Heart right ventricle (tissue), 16 donors: ENCODE measurements around the gene ZNF691. TPM values are rescaled to one million over a fixed set of nuclear protein-coding genes. Genes with fewer than 3 reads are reported as not detected.

Source experiments
- ATAC-seq, 8 donors: fragments of 200-7000 bp; cut with Tn5 transposase; one replicate each; pipeline ENCODE4 v1.9.1; 2020; ENCODE audit warnings: mild to moderate bottlenecking in 8 of 8, moderate library complexity in 8 of 8, moderate number of reproducible peaks in 1 of 8
- DNase-seq, 2 donors: peaks; one replicate each; pipeline ENCODE4 v3.0.0-alpha.2; 2020
- H3K27ac ChIP-seq, 10 donors: fragments of 200-600 bp; sonication (generic) in 2 of 10; one replicate each; pipeline versions ENCODE4 v1.5.0 to v1.8.0; 2020 to 2022; ENCODE audit warnings: mild to moderate bottlenecking in 3 of 10
- H3K27me3 ChIP-seq, 7 donors: fragments of 200-600 bp; one replicate each; pipeline ENCODE4 v1.8.0; 2021 to 2022; ENCODE audit warnings: mild to moderate bottlenecking in 2 of 7
- H3K36me3 ChIP-seq, 9 donors: fragments of 200-600 bp; sonication (generic) in 1 of 9; one replicate each; pipeline versions ENCODE4 v1.5.0 to v1.8.0; 2020 to 2022; ENCODE audit warnings: mild to moderate bottlenecking in 2 of 9
- H3K4me1 ChIP-seq, 9 donors: fragments of 200-600 bp; sonication (generic) in 1 of 9; one replicate each; pipeline versions ENCODE4 v1.5.0 to v1.8.0; 2020 to 2022; ENCODE audit warnings: mild to moderate bottlenecking in 4 of 9
- H3K4me3 ChIP-seq, 10 donors: fragments of 200-600 bp; sonication (generic) in 2 of 10; one replicate each; pipeline versions ENCODE4 v1.5.0 to v1.8.0; 2020 to 2022; ENCODE audit warnings: mild to moderate bottlenecking in 7 of 10, moderate library complexity in 2 of 10
- H3K9me3 ChIP-seq, 11 donors: fragments of 200-600 bp in 10 of 11; sonication (generic) in 2 of 11; one replicate each; pipeline versions ENCODE4 v1.5.0 to v1.8.0; 2013 to 2022; ENCODE audit warnings: mild to moderate bottlenecking in 2 of 11, control low read depth in 1 of 11, moderate library complexity in 1 of 11
- CTCF ChIP-seq, 9 donors: fragments of 200-600 bp; sonication (generic) in 2 of 9; IDR thresholded peaks; one replicate each; pipeline versions ENCODE4 v1.5.0 to v1.8.0; 2021 to 2022; ENCODE audit warnings: antibody characterized with exemption in 9 of 9, mild to moderate bottlenecking in 5 of 9, moderate library complexity in 1 of 9
- WGBS, 2 donors: extraction: QIAGEN DNeasy Blood & Tissue Kit; methylation state at CpG; one replicate each; pipeline ENCODE4 v1.1.7; 2013; ENCODE audit warnings: inconsistent platforms in 1 of 2; 5-methylcytosine and 5-hydroxymethylcytosine counted together
- intact Hi-C, 10 donors: fragments of 100-400 bp; cut with DNase I; formaldehyde crosslinking; loops; one replicate each; pipeline versions ENCODE4 v1.11.1 to v1.14.2; 2022
- polyA plus RNA-seq, 2 donors: library from polyadenylated mRNA; stranded (reverse); fragments of 200-250 nt; gene quantifications; one replicate each; pipeline ENCODE4 v1.2.3, GENCODE V29; 2013
- total RNA-seq, 10 donors: library from RNA; stranded (reverse); fragmentation: NEBNext Ultra II Directional in 3 of 10; extraction: Animal tissue kit (Norgen Biotek cat#: 25700) in 3 of 10; gene quantifications; one replicate each; pipeline versions ENCODE4 v1.2.1 to v1.2.4, GENCODE V29; 2021 to 2023
- donor health status: Arrhythmogenic right ventricular cardiomyopathy.
- donor health status: ischemic (EF 13 %, LVEDD 7.1; RV severe dilation, severe dysfunction).
- donor health status: healthy with polysubstance abuse.
- donor health status: DM: no; HTN: yes; CAD: no.
- donor health status: DM: no; HTN: no; CAD: no.
- donor health status: ischemic (EF 25% LVEDD 6.9; RV normal size, moderate dysfunction).
- donor health status: ischemic (EF 25% LVEDD 5.7; RV mildly dilated, moderate dysfunction).
- donor health status: healthy.
- donor health status: DM: yes; HTN: yes; CAD: no.
- donor health status: Ischemic cardiomyopathy.
- donor health status: ischemic (EF 35%, LVEDD 5.7; RV mildly dilated, moderate dysfunction).
- donor health status: nonischemic (EF 11% LVEDD 7.7; RV severe dilation, severe dysfunction).
- donor health status: DM: yes; HTN: yes; CAD: no.
- donor health status: PGD.
- donor health status: ischemic (EF 29% LVEDD 5.4; RV normal size, mild dysfunction).
- donor health status: nonischemic (EF 23%, LVEDD 6.1; RV moderate dilation, normal function).

ZNF691 gene
- total and polyA plus RNA-seq, 12 donors, result 6.0 to 10.1 (median 7.9) TPM

- Histone ChIP-seq H3K27me3 (no peaks in the 10 kb centered on the region), H3K4me3 (no peak overlapping the region), H3K9me3 (no peaks in the 10 kb centered on the region), H3K4me1 (peaks cover 0 to 5% (median 0%) of the 10 kb centered on the region in 9 donors), H3K36me3 (peaks cover 0 to 43% (median 0%) of the 10 kb centered on the region in 9 donors), H3K27ac (no peak overlapping the region)
- WGBS, 2 donors, result 82 to 94% methylated on average over 4 of the region's 4 CpGs
- TF ChIP-seq CTCF (IDR thresholded peaks at IDR 0.05), result no peak
- DNase-seq, result no peak
- intact Hi-C loops, result no loop called here
- ATAC-seq, result no peak
Observed at GRCh38 chr1:42833981-42834380, 12.4 kb upstream of the ZNF691 start.

GRCh38 chr1:42834803-42835202 lies 11.6 kb upstream of the ZNF691 start:
- peaks cover 0 to 5% (median 0%) of the 10 kb centered on the region in 9 donors for H3K4me1 ChIP-seq
- ATAC-seq, result no peak
- no peak overlapping the region for H3K27ac ChIP-seq
- intact Hi-C loops, result no loop called here
- WGBS, 2 donors, result 65 to 75% methylated on average over 5 of the region's 5 CpGs
- H3K9me3 ChIP-seq, result no peaks in the 10 kb centered on the region
- H3K27me3 ChIP-seq, result no peaks in the 10 kb centered on the region
- H3K36me3 ChIP-seq, result peaks cover 0 to 38% (median 0%) of the 10 kb centered on the region in 9 donors
- no peak for TF ChIP-seq CTCF (IDR thresholded peaks at IDR 0.05)
- DNase-seq, result no peak
- H3K4me3 ChIP-seq, result no peak overlapping the region

DNA sequence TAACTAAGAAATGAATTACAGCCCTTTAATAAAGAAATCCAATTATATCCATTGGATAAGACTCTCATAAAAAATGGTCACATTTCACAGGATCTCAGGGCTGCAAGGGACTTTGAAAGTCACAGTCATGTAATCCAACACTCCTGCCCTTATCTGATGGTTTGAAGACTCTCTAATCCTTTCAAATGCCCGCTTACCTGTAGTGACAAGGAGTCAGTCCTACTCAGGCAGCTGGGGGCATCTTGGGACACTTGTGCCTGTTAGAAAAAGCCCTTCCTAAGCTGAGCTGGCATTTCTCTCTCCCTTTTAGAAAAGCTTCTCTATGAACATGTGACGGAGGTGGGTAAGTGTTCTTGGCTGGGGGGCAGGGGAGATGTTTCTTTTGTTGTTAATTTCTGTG lies 11.0 kb upstream of the ZNF691 start:
- no peak overlapping the region for H3K27ac ChIP-seq
- WGBS, 2 donors, result 94 to 95% methylated on average over 2 of the region's 2 CpGs
- H3K4me3 ChIP-seq, result no peak overlapping the region
- ATAC-seq (no peak), DNase-seq (no peak)
- H3K4me1 ChIP-seq, result peaks cover 0 to 5% (median 0%) of the 10 kb centered on the region in 9 donors
- intact Hi-C loops, result no loop called here
- peaks cover 0 to 33% (median 0%) of the 10 kb centered on the region in 9 donors for H3K36me3 ChIP-seq
- no peaks in the 10 kb centered on the region for H3K9me3 ChIP-seq
- TF ChIP-seq CTCF (IDR thresholded peaks at IDR 0.05), result no peak
- no peaks in the 10 kb centered on the region for H3K27me3 ChIP-seq

GRCh38 chr1:42837709-42838108 lies 8.7 kb upstream of the ZNF691 start:
- peak overlapping the region in 1 of 10 donors; percentile 46 for H3K27ac ChIP-seq
- no peaks in the 10 kb centered on the region for H3K9me3 ChIP-seq
- intact Hi-C loops, result no loop called here
- H3K27me3 ChIP-seq, result no peaks in the 10 kb centered on the region
- H3K4me1 ChIP-seq, result peaks cover 0 to 6% (median 0%) of the 10 kb centered on the region in 9 donors
- peaks cover 0 to 45% (median 0%) of the 10 kb centered on the region in 9 donors for H3K36me3 ChIP-seq
- no peak for DNase-seq
- ATAC-seq, result peak in 2 of 8 donors; percentile 20 to 27
- TF ChIP-seq CTCF (IDR thresholded peaks at IDR 0.05), result no peak
- 48 to 65% methylated on average over 3 of the region's 3 CpGs for WGBS, 2 donors
- no peak overlapping the region for H3K4me3 ChIP-seq
